Ishikawa (cell line): ENCODE measurements around the gene PLA2G15.

Experiments
- CEBPB ChIP-seq: IDR thresholded peaks from 2 replicates; pipeline ENCODE4 v1.6.1; 2012
- CREB1 ChIP-seq: IDR thresholded peaks from 2 replicates; pipeline ENCODE4 v1.6.1; 2012; ENCODE audit warnings: low read depth
- EGR1 ChIP-seq: IDR thresholded peaks from 2 replicates; pipeline ENCODE4 v1.6.1; 2012
- EP300 ChIP-seq: IDR thresholded peaks from 2 replicates; pipeline ENCODE4 v1.6.1; 2012; ENCODE audit warnings: borderline replicate concordance
- FOXM1 ChIP-seq: IDR thresholded peaks from 2 replicates; pipeline ENCODE4 v1.6.1; 2012; ENCODE audit warnings: low read depth, borderline replicate concordance
- MAX ChIP-seq: IDR thresholded peaks from 2 replicates; pipeline ENCODE4 v1.6.1; 2012
- NFIC ChIP-seq: IDR thresholded peaks from 2 replicates; pipeline ENCODE4 v1.6.1; 2012
- RAD21 ChIP-seq: IDR thresholded peaks from 2 replicates; pipeline ENCODE4 v1.6.1; 2012; ENCODE audit warnings: low read depth
- REST ChIP-seq: IDR thresholded peaks from 2 replicates; pipeline ENCODE4 v1.6.1; 2012; ENCODE audit warnings: low read depth, mild to moderate bottlenecking
- TAF1 ChIP-seq: IDR thresholded peaks from 2 replicates; pipeline ENCODE4 v1.6.1; 2012; ENCODE audit warnings: low read depth, mild to moderate bottlenecking
- TCF12 ChIP-seq: IDR thresholded peaks from 2 replicates; pipeline ENCODE4 v1.6.1; 2012; ENCODE audit warnings: low read depth
- TEAD4 ChIP-seq: IDR thresholded peaks from 2 replicates; pipeline ENCODE4 v1.6.1; 2012
- YY1 ChIP-seq: IDR thresholded peaks from 2 replicates; pipeline ENCODE4 v1.6.1; 2012; ENCODE audit warnings: low read depth
- ZBTB7A ChIP-seq: IDR thresholded peaks from 2 replicates; pipeline ENCODE4 v1.6.1; 2012; ENCODE audit warnings: low read depth
- TF ChIP-seq, protein P1 (sequence below): IDR thresholded peaks from 2 replicates; pipeline ENCODE4 v1.6.1; 2012

The PLA2G15 gene

DNA sequence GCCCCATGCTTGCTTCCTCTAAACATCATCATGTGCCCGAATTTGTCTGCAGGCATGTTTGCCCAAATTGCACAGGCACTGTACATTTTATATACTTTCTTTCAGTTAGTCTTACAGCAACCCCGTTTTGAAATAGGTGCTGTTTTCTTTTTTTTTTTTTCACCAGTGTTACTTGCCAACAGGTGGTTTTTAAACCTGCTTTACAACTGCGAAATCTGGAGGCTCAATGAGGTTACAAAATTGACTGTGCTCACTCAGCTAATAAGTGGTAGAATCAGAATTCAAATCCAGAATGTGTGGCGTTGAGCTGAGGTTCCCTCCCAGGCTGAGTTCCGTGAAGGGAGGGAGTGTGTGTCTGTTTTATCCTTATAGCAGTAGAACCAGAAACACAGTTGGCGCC, 5.8 kb downstream of the PLA2G15 start:
- TF ChIP-seq TEAD4 (no peak), MAX (no peak), CREB1 (no peak), TAF1 (no peak), FOXM1 (no peak), NFIC (no peak), EGR1 (no peak), CEBPB (no peak), ZBTB7A (no peak), EP300 (no peak), YY1 (no peak), TCF12 (no peak), REST (no peak)
- TF ChIP-seq, protein P1, sequence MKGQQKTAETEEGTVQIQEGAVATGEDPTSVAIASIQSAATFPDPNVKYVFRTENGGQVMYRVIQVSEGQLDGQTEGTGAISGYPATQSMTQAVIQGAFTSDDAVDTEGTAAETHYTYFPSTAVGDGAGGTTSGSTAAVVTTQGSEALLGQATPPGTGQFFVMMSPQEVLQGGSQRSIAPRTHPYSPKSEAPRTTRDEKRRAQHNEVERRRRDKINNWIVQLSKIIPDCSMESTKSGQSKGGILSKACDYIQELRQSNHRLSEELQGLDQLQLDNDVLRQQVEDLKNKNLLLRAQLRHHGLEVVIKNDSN: no peak

DNA sequence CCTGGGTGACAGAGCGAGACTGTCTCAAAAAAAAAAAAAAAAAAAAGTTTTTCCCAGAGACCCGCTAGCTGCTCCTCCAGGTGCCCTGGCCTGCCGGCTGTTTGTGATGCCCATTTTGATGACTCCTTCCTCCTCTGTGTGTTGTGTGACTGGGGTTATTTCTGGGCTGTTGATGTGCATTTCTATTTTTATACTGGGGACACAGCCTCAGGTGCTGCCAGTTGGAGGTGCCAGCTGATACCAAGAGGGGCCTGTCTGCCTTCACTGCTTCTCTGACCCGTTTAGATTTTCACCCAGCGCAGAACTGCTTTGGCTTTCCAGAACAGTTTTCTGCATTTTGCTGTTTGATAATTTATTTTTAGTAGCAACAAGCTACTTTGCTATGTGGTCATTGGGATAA, 6.7 kb downstream of the PLA2G15 start:
- TF ChIP-seq NFIC (no peak), ZBTB7A (no peak), TCF12 (no peak), YY1 (no peak), FOXM1 (no peak), EGR1 (no peak), TEAD4 (no peak), CEBPB (no peak), CREB1 (no peak), MAX (no peak), RAD21 (no peak), TAF1 (no peak), REST (no peak)
- TF ChIP-seq, protein P1: no peak

- TF ChIP-seq RAD21: no peak
- no peak for TF ChIP-seq FOXM1
- no peak for TF ChIP-seq CEBPB
- no peak for TF ChIP-seq EP300
- no peak for TF ChIP-seq CREB1
These were observed 7.2 kb downstream of the PLA2G15 start for GRCh38 chr16:68252383-68252782.

DNA sequence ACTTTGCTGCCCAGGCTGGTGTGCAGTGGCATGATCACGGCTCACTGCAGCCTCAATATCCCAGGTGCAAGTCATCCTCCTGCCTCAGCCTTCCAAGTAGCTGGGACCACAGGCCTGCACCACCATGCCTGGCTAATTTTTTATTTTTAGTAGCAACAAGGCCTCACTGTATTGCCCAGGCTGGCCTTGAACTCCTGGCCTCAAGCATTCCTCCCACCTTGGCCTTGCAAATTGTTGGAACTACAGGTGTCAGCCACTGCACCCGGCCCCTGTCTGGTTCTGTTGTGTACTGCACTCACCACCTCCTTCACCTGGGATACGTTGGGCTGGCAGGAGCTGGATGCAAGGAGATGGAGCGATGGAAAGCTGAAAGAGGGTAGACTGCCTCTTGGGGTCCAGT, 8.5 kb downstream of the PLA2G15 start:
- no peak for TF ChIP-seq EGR1
- TF ChIP-seq ZBTB7A: no peak
- no peak for TF ChIP-seq TCF12
- no peak for TF ChIP-seq REST
- TF ChIP-seq EP300: no peak

GRCh38 chr16:68255712-68256111, 10.5 kb downstream of the PLA2G15 start:
- no peak for TF ChIP-seq TAF1
- TF ChIP-seq CREB1: no peak
- no peak for TF ChIP-seq NFIC
- no peak for TF ChIP-seq TEAD4
- no peak for TF ChIP-seq RAD21
